ENCODE measurements around the gene DEPP1. TPM values are rescaled to one million over a fixed set of nuclear protein-coding genes. Genes with fewer than 3 reads are reported as not detected.
A peak's percentile ranks its signal among the peaks of the same experiment; 100 is the strongest.

The DEPP1 gene
- total RNA-seq, 3 donors from 2014 or later = 14.8 to 19.0 (median 18.1) TPM

DNA sequence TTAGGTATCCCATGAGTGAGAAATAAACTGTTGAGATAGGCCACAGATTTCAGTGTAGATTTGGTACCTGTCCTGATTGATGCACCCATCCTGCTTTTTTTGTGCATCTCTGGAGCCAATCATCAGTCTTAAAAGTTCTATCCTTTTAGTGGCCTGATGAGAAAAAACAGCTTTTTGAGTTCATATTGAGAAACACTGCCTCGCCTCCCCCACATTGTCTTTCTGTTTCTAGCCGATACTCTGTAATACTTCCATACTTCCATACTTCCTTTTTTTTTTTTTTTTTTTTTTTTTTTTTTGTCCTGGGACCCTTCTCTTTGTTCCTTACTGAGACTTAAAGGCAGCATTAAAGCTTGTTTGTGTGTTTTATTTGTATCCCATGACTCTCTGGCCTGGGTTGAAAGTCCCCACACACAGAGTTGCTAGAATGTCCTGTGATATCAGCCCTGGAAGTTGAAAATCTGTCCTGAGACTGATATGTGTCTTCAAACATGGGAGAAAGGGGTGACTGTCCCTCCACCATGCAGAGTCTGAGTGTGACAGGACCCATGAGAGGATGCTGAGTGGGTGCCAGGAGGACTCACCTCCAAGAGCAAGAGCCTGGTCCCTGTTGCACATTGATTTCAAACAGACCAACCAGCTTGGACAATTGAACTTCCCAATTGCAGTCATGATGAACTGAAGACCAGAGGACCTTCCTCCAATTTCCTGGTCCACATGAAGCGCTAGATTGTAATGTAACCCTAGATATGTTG is 27.8 kb upstream of the DEPP1 start:
- Histone ChIP-seq H3K4me1 (ENCODE audit: low read depth) (peaks cover 17% of the 10 kb centered on the region), H3K4me3 (no peak overlapping the region), H3K9me3 (no peaks in the 10 kb centered on the region), H3K36me3 (ENCODE audit: low read depth) (no peaks in the 10 kb centered on the region)
- ATAC-seq = no peak
- intact Hi-C loops (cut with DNase I, micrococcal nuclease) = no loop called here
- no peak for DNase-seq
- TF ChIP-seq, protein P1, sequence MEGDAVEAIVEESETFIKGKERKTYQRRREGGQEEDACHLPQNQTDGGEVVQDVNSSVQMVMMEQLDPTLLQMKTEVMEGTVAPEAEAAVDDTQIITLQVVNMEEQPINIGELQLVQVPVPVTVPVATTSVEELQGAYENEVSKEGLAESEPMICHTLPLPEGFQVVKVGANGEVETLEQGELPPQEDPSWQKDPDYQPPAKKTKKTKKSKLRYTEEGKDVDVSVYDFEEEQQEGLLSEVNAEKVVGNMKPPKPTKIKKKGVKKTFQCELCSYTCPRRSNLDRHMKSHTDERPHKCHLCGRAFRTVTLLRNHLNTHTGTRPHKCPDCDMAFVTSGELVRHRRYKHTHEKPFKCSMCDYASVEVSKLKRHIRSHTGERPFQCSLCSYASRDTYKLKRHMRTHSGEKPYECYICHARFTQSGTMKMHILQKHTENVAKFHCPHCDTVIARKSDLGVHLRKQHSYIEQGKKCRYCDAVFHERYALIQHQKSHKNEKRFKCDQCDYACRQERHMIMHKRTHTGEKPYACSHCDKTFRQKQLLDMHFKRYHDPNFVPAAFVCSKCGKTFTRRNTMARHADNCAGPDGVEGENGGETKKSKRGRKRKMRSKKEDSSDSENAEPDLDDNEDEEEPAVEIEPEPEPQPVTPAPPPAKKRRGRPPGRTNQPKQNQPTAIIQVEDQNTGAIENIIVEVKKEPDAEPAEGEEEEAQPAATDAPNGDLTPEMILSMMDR (IDR thresholded peaks at IDR 0.05) = no peak

DNA sequence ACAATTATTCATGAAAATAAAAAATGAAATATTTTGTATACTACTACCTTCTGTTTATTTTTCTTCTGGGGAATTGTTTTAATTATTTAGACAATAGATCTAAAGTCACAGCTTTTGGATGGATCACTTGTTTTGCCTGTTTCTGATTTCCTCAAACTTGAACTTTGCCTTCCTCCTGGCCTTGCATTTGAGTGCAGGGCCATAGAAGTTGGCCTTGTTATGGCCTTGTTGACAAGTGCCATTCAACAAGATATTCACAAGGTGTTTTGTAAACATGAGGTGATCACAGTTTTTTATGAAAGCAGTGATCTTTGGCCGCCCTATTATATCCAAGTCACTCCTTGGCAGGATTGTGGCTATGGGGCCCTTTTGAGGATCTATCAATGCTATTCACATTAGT is 26.7 kb upstream of the DEPP1 start:
- intact Hi-C loops (cut with DNase I, micrococcal nuclease) = no loop called here
- TF ChIP-seq, protein P1 (IDR thresholded peaks at IDR 0.05) = no peak
- peaks cover 17% of the 10 kb centered on the region for H3K4me1 ChIP-seq (ENCODE audit: low read depth)
- ATAC-seq (no peak), DNase-seq (no peak)
- no peaks in the 10 kb centered on the region for H3K36me3 ChIP-seq (ENCODE audit: low read depth)
- no peak overlapping the region for H3K4me3 ChIP-seq
- no peaks in the 10 kb centered on the region for H3K9me3 ChIP-seq

DNA sequence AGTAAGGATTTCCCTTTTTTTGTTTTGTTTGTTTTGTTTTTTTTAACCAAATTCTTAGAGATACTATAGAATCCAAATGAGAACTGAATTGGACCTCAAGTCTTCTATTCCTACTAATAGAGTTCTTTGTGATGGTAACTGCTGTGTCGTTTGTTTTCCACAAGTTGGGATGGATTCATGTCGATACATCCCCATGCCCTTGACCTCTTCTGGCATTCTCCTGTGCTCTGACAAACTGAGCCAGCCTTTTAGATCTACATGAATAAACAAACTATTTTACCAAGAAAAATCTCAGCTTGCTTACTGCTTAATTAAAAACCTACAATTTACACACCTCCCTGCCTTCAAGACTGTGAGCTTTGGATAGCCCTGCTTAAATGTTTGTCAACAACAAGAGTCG is 26.1 kb upstream of the DEPP1 start:
- Histone ChIP-seq H3K4me3 (no peak overlapping the region), H3K36me3 (ENCODE audit: low read depth) (no peaks in the 10 kb centered on the region), H3K9me3 (no peaks in the 10 kb centered on the region), H3K4me1 (ENCODE audit: low read depth) (peaks cover 17% of the 10 kb centered on the region)
- intact Hi-C loops (cut with DNase I, micrococcal nuclease) = no loop called here
- DNase-seq = no peak
- TF ChIP-seq, protein P1 (IDR thresholded peaks at IDR 0.05) = no peak
- ATAC-seq = no peak

- DNase-seq (no peak), ATAC-seq (no peak)
- peaks cover 15% of the 10 kb centered on the region for H3K4me1 ChIP-seq (ENCODE audit: low read depth)
- intact Hi-C loops (cut with DNase I, micrococcal nuclease) = no loop called here
- H3K9me3 ChIP-seq = no peaks in the 10 kb centered on the region
- no peaks in the 10 kb centered on the region for H3K36me3 ChIP-seq (ENCODE audit: low read depth)
- no peak overlapping the region for H3K4me3 ChIP-seq
- TF ChIP-seq, protein P1 (IDR thresholded peaks at IDR 0.05) = no peak
Measured at GRCh38 chr10:45003432-45004000, 24.9 kb upstream of the DEPP1 start.

- Histone ChIP-seq H3K4me3 (peak overlapping the region; percentile 27), H3K9me3 (no peaks in the 10 kb centered on the region), H3K36me3 (ENCODE audit: low read depth) (no peaks in the 10 kb centered on the region), H3K4me1 (ENCODE audit: low read depth) (peaks cover 11% of the 10 kb centered on the region)
- DNase-seq (peak; percentile 76 to 78 (median 77)), ATAC-seq (peak; percentile 75)
- intact Hi-C loops (cut with DNase I, micrococcal nuclease) = no loop called here
- TF ChIP-seq, protein P1 (IDR thresholded peaks at IDR 0.05) = no peak
Measured at GRCh38 chr10:45001381-45002148, 23.0 kb upstream of the DEPP1 start.
